ENCODE measurements around the gene NEUROD2.

Gene NEUROD2

GRCh38 chr17:39600997-39601597 lies 6.6 kb downstream of the NEUROD2 start:
- Histone ChIP-seq H3K27ac (ENCODE audit: low read length) (no peak overlapping the region), H3K27me3 (ENCODE audit: control insufficient read depth, insufficient read depth, low read length) (peaks cover 93% of the 10 kb centered on the region), H3K9me3 (ENCODE audit: control insufficient read depth, insufficient read depth, low read length) (no peaks in the 10 kb centered on the region), H3K4me3 (ENCODE audit: low read length) (no peak overlapping the region), H3K4me1 (ENCODE audit: control insufficient read depth, insufficient read depth, low read length) (peaks cover 6% of the 10 kb centered on the region; the same call in 1 of the 2 replicates), H3K36me3 (ENCODE audit: control insufficient read depth, insufficient read depth, low read length) (no peaks in the 10 kb centered on the region)
- no CpG with 5 or more reads among the region's 21 CpGs for WGBS (ENCODE audit: insufficient coverage, insufficient read length)
- DNase-seq (ENCODE audit: low read depth, low spot score), result no peak

- H3K4me1 ChIP-seq (ENCODE audit: control insufficient read depth, insufficient read depth, low read length), result peaks cover 1% of the 10 kb centered on the region; the same call in 1 of the 2 replicates
- H3K27me3 ChIP-seq (ENCODE audit: control insufficient read depth, insufficient read depth, low read length), result peaks cover 93% of the 10 kb centered on the region
- no peak overlapping the region for H3K4me3 ChIP-seq (ENCODE audit: low read length)
- WGBS (ENCODE audit: insufficient coverage, insufficient read length), result no CpG with 5 or more reads among the region's 13 CpGs
- no peak overlapping the region for H3K27ac ChIP-seq (ENCODE audit: low read length)
- no peaks in the 10 kb centered on the region for H3K9me3 ChIP-seq (ENCODE audit: control insufficient read depth, insufficient read depth, low read length)
- H3K36me3 ChIP-seq (ENCODE audit: control insufficient read depth, insufficient read depth, low read length), result no peaks in the 10 kb centered on the region
- DNase-seq (ENCODE audit: low read depth, low spot score), result no peak
These were observed 7.3 kb downstream of the NEUROD2 start for GRCh38 chr17:39600288-39600996.

DNA sequence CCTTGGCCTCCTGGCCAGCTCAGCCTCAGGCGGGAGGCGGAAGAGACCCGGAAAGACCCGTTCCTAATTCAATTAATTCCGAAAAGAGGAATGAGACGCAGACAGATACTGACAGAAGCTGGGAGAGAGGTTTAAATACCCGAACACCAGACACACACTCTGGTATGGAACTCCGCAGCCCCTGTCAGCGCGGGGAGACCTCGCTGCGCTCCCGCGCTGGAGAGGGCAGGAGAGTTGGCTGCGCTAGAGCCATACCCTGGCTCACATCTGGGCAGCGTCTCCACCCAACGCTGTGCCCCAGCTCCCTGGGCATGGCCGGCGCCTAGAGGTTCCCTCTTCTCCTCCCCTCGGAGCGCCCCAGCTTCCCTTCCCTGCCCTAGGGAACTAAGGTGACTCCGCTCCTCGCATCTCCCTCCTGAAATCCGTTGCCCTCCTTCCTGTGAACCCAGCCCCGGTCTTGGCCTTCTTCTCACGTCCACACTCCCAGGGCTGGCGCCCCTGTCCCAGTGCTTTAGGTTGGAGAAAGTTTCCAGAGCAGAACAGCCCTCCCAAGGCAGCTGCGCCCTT lies 8.0 kb downstream of the NEUROD2 start:
- peaks cover 3% of the 10 kb centered on the region for H3K4me1 ChIP-seq (ENCODE audit: control insufficient read depth, insufficient read depth, low read length)
- DNase-seq (ENCODE audit: low read depth, low spot score), result no peak
- WGBS (ENCODE audit: insufficient coverage, insufficient read length), result no CpG with 5 or more reads among the region's 28 CpGs
- H3K4me3 ChIP-seq (ENCODE audit: low read length), result no peak overlapping the region
- H3K36me3 ChIP-seq (ENCODE audit: control insufficient read depth, insufficient read depth, low read length), result no peaks in the 10 kb centered on the region
- H3K27ac ChIP-seq (ENCODE audit: low read length), result no peak overlapping the region
- H3K9me3 ChIP-seq (ENCODE audit: control insufficient read depth, insufficient read depth, low read length), result no peaks in the 10 kb centered on the region
- peaks cover 93% of the 10 kb centered on the region for H3K27me3 ChIP-seq (ENCODE audit: control insufficient read depth, insufficient read depth, low read length)

DNA sequence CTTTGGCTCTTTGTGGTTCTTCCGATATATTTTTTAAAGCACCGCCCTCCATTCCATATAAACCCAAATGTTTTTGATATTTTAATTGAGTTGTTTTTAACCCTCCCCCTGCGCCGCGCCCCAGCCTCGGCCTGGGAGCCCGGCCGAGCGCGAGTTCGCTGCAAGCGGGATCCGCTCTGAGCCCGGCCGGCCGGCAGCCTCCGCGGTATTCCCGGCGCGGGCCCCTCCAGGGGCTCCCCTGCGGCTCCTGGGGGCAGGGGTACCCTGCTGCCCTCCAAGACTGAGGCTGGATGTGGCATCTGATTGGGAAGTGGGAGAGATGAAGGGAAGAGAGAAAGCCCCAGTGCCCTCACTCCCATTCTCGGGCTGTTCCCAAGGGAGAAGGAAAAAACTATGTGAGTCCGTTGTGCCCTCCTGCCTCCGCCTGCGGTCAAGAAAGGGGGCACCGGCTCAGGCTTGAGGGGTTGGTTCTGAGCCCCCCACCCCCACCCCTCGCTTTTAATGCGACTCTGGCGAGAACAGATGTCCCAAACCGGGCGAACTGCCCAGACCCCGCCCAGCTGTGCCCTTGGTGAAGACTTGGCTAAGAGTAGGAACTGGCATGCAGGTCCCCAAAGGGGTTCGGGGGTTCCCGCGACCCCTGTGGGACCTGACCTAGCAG lies 8.6 kb downstream of the NEUROD2 start:
- Histone ChIP-seq H3K9me3 (ENCODE audit: control insufficient read depth, insufficient read depth, low read length) (no peaks in the 10 kb centered on the region), H3K36me3 (ENCODE audit: control insufficient read depth, insufficient read depth, low read length) (no peaks in the 10 kb centered on the region), H3K27me3 (ENCODE audit: control insufficient read depth, insufficient read depth, low read length) (peaks cover 94% of the 10 kb centered on the region), H3K27ac (ENCODE audit: low read length) (no peak overlapping the region), H3K4me3 (ENCODE audit: low read length) (no peak overlapping the region), H3K4me1 (ENCODE audit: control insufficient read depth, insufficient read depth, low read length) (peaks cover 3% of the 10 kb centered on the region)
- no peak for DNase-seq (ENCODE audit: low read depth, low spot score)
- no CpG with 5 or more reads among the region's 36 CpGs for WGBS (ENCODE audit: insufficient coverage, insufficient read length)

DNA sequence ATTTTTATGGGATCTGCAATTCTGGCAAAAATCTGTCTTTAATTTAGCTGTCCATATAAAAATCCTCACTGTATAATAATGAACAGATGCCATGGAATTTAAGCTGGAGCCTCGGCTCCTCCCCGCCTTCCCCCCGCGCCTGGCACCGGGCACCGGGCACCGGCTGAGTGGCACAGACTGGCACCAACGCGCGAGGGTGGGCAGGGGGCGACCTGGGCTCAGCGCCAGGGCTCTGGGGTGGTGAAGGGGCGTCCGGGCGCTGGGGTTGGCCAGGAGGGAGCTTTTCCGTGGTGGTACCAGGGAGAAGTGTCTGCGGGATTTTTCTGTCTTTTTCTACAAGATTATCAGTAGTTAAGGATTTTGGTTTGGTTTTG lies 9.1 kb downstream of the NEUROD2 start:
- Histone ChIP-seq H3K4me3 (ENCODE audit: low read length) (no peak overlapping the region), H3K36me3 (ENCODE audit: control insufficient read depth, insufficient read depth, low read length) (no peaks in the 10 kb centered on the region), H3K9me3 (ENCODE audit: control insufficient read depth, insufficient read depth, low read length) (no peaks in the 10 kb centered on the region), H3K4me1 (ENCODE audit: control insufficient read depth, insufficient read depth, low read length) (peaks cover 3% of the 10 kb centered on the region), H3K27ac (ENCODE audit: low read length) (no peak overlapping the region), H3K27me3 (ENCODE audit: control insufficient read depth, insufficient read depth, low read length) (peaks cover 90% of the 10 kb centered on the region)
- no CpG with 5 or more reads among the region's 17 CpGs for WGBS (ENCODE audit: insufficient coverage, insufficient read length)
- no peak for DNase-seq (ENCODE audit: low read depth, low spot score)

DNA sequence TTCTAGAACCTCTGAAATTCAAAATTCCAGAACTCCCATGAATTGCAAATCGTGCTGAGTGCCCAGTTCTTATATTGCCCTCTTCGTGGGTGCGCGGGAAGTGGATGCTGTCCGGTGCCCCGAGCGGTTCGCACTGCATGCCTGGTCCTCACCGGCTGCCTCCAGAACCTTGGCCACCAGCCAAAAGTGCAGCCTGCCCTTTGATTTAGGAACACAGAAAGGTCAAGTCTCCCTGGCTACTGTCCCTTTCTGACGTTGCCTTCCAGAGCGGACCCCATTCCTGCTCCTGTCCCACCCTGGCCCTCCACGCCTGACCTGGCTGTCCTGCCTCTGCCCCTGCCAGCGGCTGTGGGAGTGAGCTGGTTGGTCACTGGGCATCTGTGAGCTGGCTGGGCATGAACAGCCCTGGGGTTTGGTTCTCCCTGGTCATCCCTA lies 9.7 kb downstream of the NEUROD2 start:
- Histone ChIP-seq H3K27ac (ENCODE audit: low read length) (no peak overlapping the region), H3K4me3 (ENCODE audit: low read length) (no peak overlapping the region), H3K36me3 (ENCODE audit: control insufficient read depth, insufficient read depth, low read length) (no peaks in the 10 kb centered on the region), H3K9me3 (ENCODE audit: control insufficient read depth, insufficient read depth, low read length) (no peaks in the 10 kb centered on the region), H3K27me3 (ENCODE audit: control insufficient read depth, insufficient read depth, low read length) (peaks cover 89% of the 10 kb centered on the region), H3K4me1 (ENCODE audit: control insufficient read depth, insufficient read depth, low read length) (peaks cover 3% of the 10 kb centered on the region)
- WGBS (ENCODE audit: insufficient coverage, insufficient read length), result no CpG with 5 or more reads among the region's 13 CpGs
- DNase-seq (ENCODE audit: low read depth, low spot score), result no peak

DNA sequence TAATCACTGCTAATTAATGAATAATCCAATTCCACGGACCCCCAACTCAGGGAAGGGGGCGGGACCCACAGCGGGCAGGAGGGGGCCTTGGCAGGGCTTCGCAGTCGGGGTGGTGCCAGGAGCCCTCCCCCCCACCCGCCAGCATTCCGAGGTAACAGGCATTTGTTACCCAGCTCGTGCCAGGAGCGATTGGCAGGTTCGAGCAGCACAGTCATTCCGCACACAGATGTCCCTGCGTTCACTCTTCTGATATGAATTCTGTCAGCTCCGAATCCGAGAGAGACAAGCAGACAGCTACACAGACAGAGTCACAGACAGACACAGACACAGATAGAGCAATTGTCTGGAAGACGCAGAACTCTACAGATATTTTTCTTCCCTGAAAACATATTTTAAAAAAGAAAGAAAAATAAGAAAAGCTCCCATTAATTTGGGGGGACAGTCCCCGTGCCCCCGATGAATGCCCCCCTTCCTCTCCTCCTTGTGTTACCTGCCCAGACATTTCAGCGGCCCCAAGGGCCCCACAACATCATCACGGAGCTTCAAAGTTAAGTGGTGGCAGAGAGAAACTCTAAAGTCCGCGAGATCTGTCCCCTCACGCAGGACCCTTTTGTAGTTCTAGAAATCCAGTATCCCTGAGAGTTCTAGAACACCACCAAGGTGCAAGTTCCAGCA lies 10.2 kb downstream of the NEUROD2 start:
- Histone ChIP-seq H3K27ac (ENCODE audit: low read length) (no peak overlapping the region), H3K27me3 (ENCODE audit: control insufficient read depth, insufficient read depth, low read length) (peaks cover 83% of the 10 kb centered on the region), H3K36me3 (ENCODE audit: control insufficient read depth, insufficient read depth, low read length) (no peaks in the 10 kb centered on the region), H3K9me3 (ENCODE audit: control insufficient read depth, insufficient read depth, low read length) (no peaks in the 10 kb centered on the region), H3K4me1 (ENCODE audit: control insufficient read depth, insufficient read depth, low read length) (peaks cover 3% of the 10 kb centered on the region), H3K4me3 (ENCODE audit: low read length) (no peak overlapping the region)
- WGBS (ENCODE audit: insufficient coverage, insufficient read length), result no CpG with 5 or more reads among the region's 22 CpGs
- DNase-seq (ENCODE audit: low read depth, low spot score), result no peak

DNA sequence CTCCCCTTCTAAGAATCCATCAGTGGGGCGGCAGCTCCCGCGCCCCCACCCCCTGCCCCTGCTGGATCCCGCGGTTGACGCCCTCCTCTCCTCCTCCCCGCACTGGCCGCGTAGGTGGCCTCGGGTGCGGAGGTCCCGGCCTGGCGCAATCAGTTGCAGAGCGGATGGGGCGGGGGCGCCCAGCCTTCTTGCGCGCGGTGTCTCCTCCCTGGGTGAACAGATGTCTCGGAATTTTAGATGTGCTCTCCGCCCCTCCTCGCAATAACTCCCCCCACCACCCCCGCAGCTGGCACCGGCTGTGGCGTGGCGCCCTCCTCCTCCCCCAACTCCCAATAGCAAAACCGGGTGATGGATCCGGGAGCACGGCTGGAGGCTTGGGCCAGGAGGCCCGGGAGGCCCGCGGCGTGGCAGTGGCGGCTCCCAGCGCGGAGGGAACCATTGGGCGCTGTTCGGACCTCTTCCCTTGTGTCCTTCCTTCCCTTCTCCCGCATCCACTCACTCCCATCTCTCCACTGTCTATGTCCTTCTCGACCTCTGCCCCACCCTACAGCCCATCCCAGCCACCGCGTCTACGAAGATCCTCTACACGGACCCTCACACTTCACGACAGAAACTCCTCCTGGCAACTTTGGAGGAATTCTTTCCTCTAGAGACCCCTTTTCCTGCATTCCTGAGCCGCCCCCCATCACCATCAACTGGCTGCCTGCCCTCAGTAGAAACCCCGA lies 11.0 kb downstream of the NEUROD2 start:
- DNase-seq (ENCODE audit: low read depth, low spot score), result no peak
- Histone ChIP-seq H3K4me3 (ENCODE audit: low read length) (no peak overlapping the region), H3K36me3 (ENCODE audit: control insufficient read depth, insufficient read depth, low read length) (no peaks in the 10 kb centered on the region), H3K27me3 (ENCODE audit: control insufficient read depth, insufficient read depth, low read length) (peaks cover 75% of the 10 kb centered on the region), H3K4me1 (ENCODE audit: control insufficient read depth, insufficient read depth, low read length) (peaks cover 5% of the 10 kb centered on the region), H3K27ac (ENCODE audit: low read length) (no peak overlapping the region), H3K9me3 (ENCODE audit: control insufficient read depth, insufficient read depth, low read length) (no peaks in the 10 kb centered on the region)
- no CpG with 5 or more reads among the region's 47 CpGs for WGBS (ENCODE audit: insufficient coverage, insufficient read length)

- H3K9me3 ChIP-seq (ENCODE audit: control insufficient read depth, insufficient read depth, low read length), result no peaks in the 10 kb centered on the region
- H3K36me3 ChIP-seq (ENCODE audit: control insufficient read depth, insufficient read depth, low read length), result no peaks in the 10 kb centered on the region
- H3K4me3 ChIP-seq (ENCODE audit: low read length), result no peak overlapping the region
- no peak overlapping the region for H3K27ac ChIP-seq (ENCODE audit: low read length)
- H3K4me1 ChIP-seq (ENCODE audit: control insufficient read depth, insufficient read depth, low read length), result peaks cover 6% of the 10 kb centered on the region
- no peak for DNase-seq (ENCODE audit: low read depth, low spot score)
- no CpG with 5 or more reads among the region's 11 CpGs for WGBS (ENCODE audit: insufficient coverage, insufficient read length)
- H3K27me3 ChIP-seq (ENCODE audit: control insufficient read depth, insufficient read depth, low read length), result peaks cover 68% of the 10 kb centered on the region
These were observed 11.7 kb downstream of the NEUROD2 start for GRCh38 chr17:39595928-39596510.
